HepG2 (cell line): ENCODE measurements around the gene SYNGR4. TPM values are rescaled to one million over a fixed set of nuclear protein-coding genes. Genes with fewer than 3 reads are reported as not detected.

ENCODE experiments used
- ATAC-seq: fragments of 200-7000 bp; cut with Tn5 transposase; 3 replicates; pipeline ENCODE4 v1.9.1; 2020; ENCODE audit warnings: mild to moderate bottlenecking, moderate library complexity
- BruUV-seq: library from RNA; stranded (reverse); fragments of 400-500 nt; replicated peaks from 2 replicates; lab custom pipeline; 2021; lab: Mats Ljungman, UMichigan
- CTCF ChIA-PET: fragments of 300-600 bp; formaldehyde crosslinking; extraction: SDS; loops from one replicate; lab custom pipeline; 2021; ENCODE audit warnings: low total read pairs, inconsistent platforms, low intra/inter-chr PET ratio; lab: Yijun Ruan, JAX
- POLR2A ChIA-PET: fragments of 350-600 bp; sonication (Branson Sonifier 250); formaldehyde crosslinking; loops from one replicate; lab custom pipeline; 2020; ENCODE audit warnings: antibody characterized with exemption, inconsistent platforms; lab: Yijun Ruan, JAX
- DNase-seq: peaks from one replicate; pipeline ENCODE4 v3.0.0-alpha.2; 2015; ENCODE audit warnings: low spot score
- FAIRE-seq: peaks from 3 replicates; lab custom pipeline; 2011; peaks lifted over from hg19 to GRCh38; lab: Jason Lieb, UNC
- H2AFZ ChIP-seq: one replicate; pipeline ENCODE4 v1.6.1; 2011; ENCODE audit warnings: low read length, inconsistent platforms
- H3K27ac ChIP-seq: fragments of 300-600 bp; 3 replicates; pipeline ENCODE4 v1.8.0; 2011; ENCODE audit warnings: mixed run types, mild to moderate bottlenecking, mixed read lengths, low read length, inconsistent platforms; ENCODE audit not compliant: insufficient read depth; ENCODE audit errors: extremely low read length
- H3K27me3 ChIP-seq, 2 experiments: fragments of 200-600 bp in 1 of 2; 2 replicates in 1 of 2; 3 replicates in 1 of 2; pipeline versions ENCODE4 v1.6.0 to v1.8.0; 2011; ENCODE audit warnings: low read length in 2 of 2, mild to moderate bottlenecking in 2 of 2, moderate library complexity in 2 of 2, inconsistent platforms in 1 of 2; ENCODE audit not compliant: insufficient read depth in 2 of 2, control insufficient read depth in 1 of 2
- H3K36me3 ChIP-seq, 2 experiments: fragments of 200-600 bp in 1 of 2; replicated peaks in 1 of 2; 2 replicates in 1 of 2; 3 replicates in 1 of 2; pipeline versions ENCODE4 v1.5.1 to v1.8.0; 2011; ENCODE audit warnings: low read length in 2 of 2, inconsistent platforms in 1 of 2; ENCODE audit not compliant: insufficient read depth in 2 of 2, control insufficient read depth in 1 of 2
- H3K4me1 ChIP-seq: 2 replicates; pipeline ENCODE4 v1.5.1; 2012; ENCODE audit warnings: low read length, inconsistent platforms; ENCODE audit not compliant: insufficient read depth
- H3K4me2 ChIP-seq: 2 replicates; pipeline ENCODE4 v1.6.0; 2011; ENCODE audit warnings: low read depth, low read length, inconsistent platforms
- H3K4me3 ChIP-seq, 3 experiments: fragments of 200-600 bp in 1 of 3; sonication (generic), shearing (Covaris generic) in 1 of 3; replicated peaks in 1 of 3; 2 replicates each; pipeline ENCODE4 v1.5.1; 2011 to 2016; ENCODE audit warnings: low read length in 3 of 3, inconsistent platforms in 2 of 3, low read depth in 2 of 3, mild to moderate bottlenecking in 2 of 3, control low read depth in 1 of 3, mixed read lengths in 1 of 3; ENCODE audit not compliant: insufficient read depth in 1 of 3
- H3K79me2 ChIP-seq: one replicate; pipeline ENCODE4 v1.6.1; 2011; ENCODE audit warnings: low read length, inconsistent platforms; ENCODE audit not compliant: insufficient read depth
- H3K9ac ChIP-seq: 2 replicates; pipeline ENCODE4 v1.6.0; 2011; ENCODE audit warnings: mild to moderate bottlenecking, low read depth, low read length, inconsistent platforms; ENCODE audit not compliant: insufficient read depth
- H3K9me3 ChIP-seq: 2 replicates; pipeline ENCODE4 v1.5.1; 2012; ENCODE audit warnings: mild to moderate bottlenecking, low read length
- H4K20me1 ChIP-seq: 2 replicates; pipeline ENCODE4 v1.6.0; 2011; ENCODE audit warnings: inconsistent platforms, mild to moderate bottlenecking, low read length, moderate library complexity; ENCODE audit not compliant: insufficient read depth
- GATA4 ChIP-seq: sonication (generic); IDR thresholded peaks from 2 replicates; pipeline ENCODE4 v1.6.1; 2016; ENCODE audit warnings: antibody characterized with exemption, low read depth, borderline replicate concordance
- HES4 ChIP-seq: sonication (generic); formaldehyde crosslinking; IDR thresholded peaks from 2 replicates; pipeline ENCODE4 v1.9.0; 2021; ENCODE audit warnings: mild to moderate bottlenecking, missing genetic modification reagents, borderline replicate concordance
- MBNL3 ChIP-seq: fragments of 250-450 bp; sonication (Bioruptor Pico); conservative IDR thresholded peaks from 2 replicates; pipeline ENCODE4 v1.8.0; 2022; ENCODE audit warnings: mild to moderate bottlenecking, inconsistent platforms
- NPAS2 ChIP-seq: sonication (generic); formaldehyde crosslinking; IDR thresholded peaks from 2 replicates; pipeline ENCODE4 v1.8.0; 2022; ENCODE audit warnings: mild to moderate bottlenecking, missing genetic modification reagents, borderline replicate concordance
- PLRG1 ChIP-seq: fragments of 450-650 bp; conservative IDR thresholded peaks from 2 replicates; pipeline ENCODE4 v1.6.1; 2016
- RNF2 ChIP-seq: fragments of 450-650 bp; conservative IDR thresholded peaks from 2 replicates; pipeline ENCODE4 v1.6.1; 2016; ENCODE audit warnings: low read depth
- SP4 ChIP-seq: sonication (generic); formaldehyde crosslinking; IDR thresholded peaks from 2 replicates; pipeline ENCODE4 v1.8.1; 2023; ENCODE audit warnings: mild to moderate bottlenecking, missing genetic modification reagents
- ZNF572 ChIP-seq: sonication (generic); formaldehyde crosslinking; IDR thresholded peaks from 2 replicates; pipeline ENCODE4 v1.5.1; 2020; ENCODE audit warnings: mild to moderate bottlenecking, missing genetic modification reagents
- ZNF768 ChIP-seq: sonication (generic); formaldehyde crosslinking; IDR thresholded peaks from 2 replicates; pipeline ENCODE4 v1.4.0; 2020; ENCODE audit warnings: missing genetic modification reagents
- ZSCAN25 ChIP-seq: sonication (generic); formaldehyde crosslinking; IDR thresholded peaks from 2 replicates; pipeline ENCODE4 v1.8.0; 2022; ENCODE audit warnings: mild to moderate bottlenecking, missing genetic modification reagents
- WGBS: methylation state at CpG from one replicate; pipeline ENCODE4 v1.1.6; 2017; ENCODE audit warnings: low lambda C conversion rate; 5-methylcytosine and 5-hydroxymethylcytosine counted together
- in situ Hi-C: cut with HindIII; loops from 2 replicates; pipeline ENCODE4 v1.10.0; 2017; ENCODE audit warnings: low pct_unique_long_range_greater_than_20kb; ENCODE audit not compliant: extremely low pct_ligation_motif_present
- intact Hi-C: fragments of 100-400 bp; cut with micrococcal nuclease; formaldehyde crosslinking; loops from one replicate; pipeline ENCODE4 v1.10.0; 2022; ENCODE audit not compliant: unreplicated experiment
- polyA plus RNA-seq, 8 experiments: library from polyadenylated mRNA; depleted of rRNA in 3 of 8; stranded (reverse) in 7 of 8; unstranded in 1 of 8; fragments of >200 nt; fragmentation: Illumina TruSeq in 4 of 8; extraction: Trizol in 4 of 8; gene quantifications; 2 replicates each; pipeline versions ENCODE4 v1.2.1 to v1.2.3, GENCODE V29; 2011 to 2016; ENCODE audit warnings: low read depth in 4 of 8, missing spikeins in 1 of 8, mixed read lengths in 1 of 8; ENCODE audit not compliant: insufficient read depth in 1 of 8
- total RNA-seq, 5 experiments: library from RNA; depleted of rRNA; stranded (reverse); fragments of >200 nt; fragmentation: Illumina TruSeq; extraction: Trizol; gene quantifications; 2 replicates each; pipeline ENCODE4 v1.2.3, GENCODE V29; 2016; ENCODE audit warnings: low read depth in 1 of 5
- TF ChIP-seq, protein P1 (sequence below): sonication (generic); formaldehyde crosslinking; IDR thresholded peaks from 2 replicates; pipeline ENCODE4 v1.9.0; 2022; ENCODE audit warnings: low read depth, missing genetic modification reagents
- TF ChIP-seq, protein P2 (sequence below): sonication (generic); formaldehyde crosslinking; IDR thresholded peaks from 2 replicates; pipeline ENCODE4 v1.5.0; 2020; ENCODE audit warnings: mild to moderate bottlenecking, missing genetic modification reagents, borderline replicate concordance
- TF ChIP-seq, protein P3 (sequence below): sonication (generic); formaldehyde crosslinking; IDR thresholded peaks from 2 replicates; pipeline ENCODE4 v1.4.0; 2020; ENCODE audit warnings: missing genetic modification reagents
- TF ChIP-seq, protein P4 (sequence below): sonication (generic); formaldehyde crosslinking; IDR thresholded peaks from 2 replicates; pipeline ENCODE4 v1.4.0; 2020; ENCODE audit warnings: mild to moderate bottlenecking, missing genetic modification reagents

The SYNGR4 gene
- total and polyA plus RNA-seq, 2 of the 13 experiments (the other 11 are each of a cell fraction or from before 2014, with no cell fraction given) = not detected

DNA sequence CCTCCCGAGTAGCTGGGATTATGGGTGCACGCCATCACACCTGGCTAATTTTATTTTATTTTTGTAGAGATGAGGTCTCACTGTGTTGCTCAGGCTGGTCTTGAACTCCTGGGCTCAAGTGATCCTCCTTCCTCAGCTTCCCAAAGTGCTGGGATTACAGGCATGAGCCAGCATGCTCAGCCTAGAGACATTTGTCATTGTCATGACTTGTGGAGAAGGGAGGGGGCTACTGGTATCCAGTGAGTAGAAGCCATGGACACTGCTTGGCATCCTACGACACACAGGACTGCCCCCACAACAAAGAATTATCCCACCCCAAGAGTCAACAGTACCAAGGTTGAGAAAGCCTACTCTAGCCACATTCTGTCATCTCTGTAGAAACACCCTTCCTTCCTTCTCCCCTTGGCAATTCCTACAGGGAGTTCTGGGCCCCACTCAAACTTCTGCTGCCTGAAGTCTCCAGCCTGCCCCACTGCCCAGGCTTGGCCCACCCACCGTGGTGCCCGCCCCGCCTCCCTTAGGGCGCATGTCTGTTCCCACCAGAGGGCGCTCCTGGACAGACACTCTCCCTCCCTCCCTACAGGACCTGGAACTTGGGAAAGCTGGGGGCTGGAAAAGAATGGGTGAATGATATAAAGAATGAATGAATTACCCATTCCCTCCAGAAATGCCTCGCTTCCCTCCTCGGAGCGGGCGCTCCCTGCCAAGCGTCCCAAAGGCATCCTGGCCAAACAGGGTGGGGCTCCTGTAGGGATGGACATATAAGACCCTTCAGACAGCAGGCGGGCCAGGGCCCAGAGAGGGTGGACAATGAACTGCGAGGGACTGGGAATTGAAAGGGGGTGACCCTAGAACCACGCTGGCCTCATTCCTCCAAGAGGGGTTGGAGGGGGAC lies 44.3 kb upstream of the SYNGR4 start:
- DNase-seq (peak; percentile 64), FAIRE-seq (peak; percentile 36), ATAC-seq (peak; percentile 92)
- Histone ChIP-seq H3K4me2 (peak overlapping the region; percentile 74), H3K79me2 (no peaks in the 10 kb centered on the region), H3K27me3 (no peaks in the 10 kb centered on the region), H3K4me1 (peaks cover 49% of the 10 kb centered on the region), H4K20me1 (no peaks in the 10 kb centered on the region), H3K27ac (no peak overlapping the region), H3K4me3 (peak overlapping the region; percentile 4 to 62 (median 21); a peak in 5 of 6 replicates), H3K36me3 (no peaks in the 10 kb centered on the region), H2AFZ (peak overlapping the region; percentile 33), H3K9me3 (no peaks in the 10 kb centered on the region), H3K9ac (peak overlapping the region; percentile 50)
- CTCF ChIA-PET = interaction anchor here (1.0 to 2.3 kb wide), 3 partner anchors 72 to 289 kb away, joined by 4 to 9 read pairs (median 6); partner anchors contain the start of genes GRWD1 and KDELR1
- WGBS = 3% methylated on average over 11 of the region's 16 CpGs
- POLR2A ChIA-PET = interaction anchor here (1.0 kb wide), 1 partner anchor 126 kb away, joined by 3 read pairs; the partner anchor contains the start of gene GRWD1
- BruUV-seq = no TSS peak
- in situ Hi-C loops = loop anchor here (5.0 to 10.0 kb wide), 2 partner anchors 72 to 265 kb away; partner anchors contain the start of genes GRIN2D and KDELR1
- intact Hi-C loops = loop anchor here (2.0 to 10.0 kb wide), 3 partner anchors 29 to 265 kb away; partner anchors contain the start of genes GRIN2D and KDELR1
- TF ChIP-seq SP4 (CRISPR knock-in tag) (0 out of 2 replicates have a peak, but pooled peaks have one; percentile 23), NPAS2 (CRISPR knock-in tag) (no peak), RNF2 (no peak), ZSCAN25 (CRISPR knock-in tag) (0 out of 2 replicates have a peak, but pooled peaks have one; percentile 27), GATA4 (no peak), PLRG1 (no peak), ZNF572 (CRISPR knock-in tag) (0 out of 2 replicates have a peak, but pooled peaks have one; percentile 70), MBNL3 (no peak), ZNF768 (CRISPR knock-in tag) (peak; percentile 26; the same call in 1 of the 2 replicates), HES4 (0 out of 2 replicates have a peak, but pooled peaks have one; percentile 30)
- TF ChIP-seq, protein P1, sequence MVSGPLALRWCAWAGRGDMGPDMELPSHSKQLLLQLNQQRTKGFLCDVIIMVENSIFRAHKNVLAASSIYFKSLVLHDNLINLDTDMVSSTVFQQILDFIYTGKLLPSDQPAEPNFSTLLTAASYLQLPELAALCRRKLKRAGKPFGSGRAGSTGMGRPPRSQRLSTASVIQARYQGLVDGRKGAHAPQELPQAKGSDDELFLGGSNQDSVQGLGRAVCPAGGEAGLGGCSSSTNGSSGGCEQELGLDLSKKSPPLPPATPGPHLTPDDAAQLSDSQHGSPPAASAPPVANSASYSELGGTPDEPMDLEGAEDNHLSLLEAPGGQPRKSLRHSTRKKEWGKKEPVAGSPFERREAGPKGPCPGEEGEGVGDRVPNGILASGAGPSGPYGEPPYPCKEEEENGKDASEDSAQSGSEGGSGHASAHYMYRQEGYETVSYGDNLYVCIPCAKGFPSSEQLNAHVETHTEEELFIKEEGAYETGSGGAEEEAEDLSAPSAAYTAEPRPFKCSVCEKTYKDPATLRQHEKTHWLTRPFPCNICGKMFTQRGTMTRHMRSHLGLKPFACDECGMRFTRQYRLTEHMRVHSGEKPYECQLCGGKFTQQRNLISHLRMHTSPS (CRISPR knock-in tag) = peak; percentile 54; the same call in 1 of the 2 replicates
- TF ChIP-seq, protein P2, sequence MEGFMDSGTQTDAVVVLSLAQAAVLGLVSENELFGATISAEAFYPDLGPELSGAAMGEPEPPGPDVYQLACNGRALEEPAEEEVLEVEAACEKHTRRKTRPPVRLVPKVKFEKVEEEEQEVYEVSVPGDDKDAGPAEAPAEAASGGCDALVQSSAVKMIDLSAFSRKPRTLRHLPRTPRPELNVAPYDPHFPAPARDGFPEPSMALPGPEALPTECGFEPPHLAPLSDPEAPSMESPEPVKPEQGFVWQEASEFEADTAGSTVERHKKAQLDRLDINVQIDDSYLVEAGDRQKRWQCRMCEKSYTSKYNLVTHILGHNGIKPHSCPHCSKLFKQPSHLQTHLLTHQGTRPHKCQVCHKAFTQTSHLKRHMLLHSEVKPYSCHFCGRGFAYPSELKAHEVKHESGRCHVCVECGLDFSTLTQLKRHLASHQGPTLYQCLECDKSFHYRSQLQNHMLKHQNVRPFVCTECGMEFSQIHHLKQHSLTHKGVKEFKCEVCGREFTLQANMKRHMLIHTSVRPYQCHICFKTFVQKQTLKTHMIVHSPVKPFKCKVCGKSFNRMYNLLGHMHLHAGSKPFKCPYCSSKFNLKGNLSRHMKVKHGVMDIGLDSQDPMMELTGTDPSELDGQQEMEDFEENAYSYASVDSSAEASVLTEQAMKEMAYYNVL = 0 out of 2 replicates have a peak, but pooled peaks have one; percentile 20
- TF ChIP-seq, protein P3, sequence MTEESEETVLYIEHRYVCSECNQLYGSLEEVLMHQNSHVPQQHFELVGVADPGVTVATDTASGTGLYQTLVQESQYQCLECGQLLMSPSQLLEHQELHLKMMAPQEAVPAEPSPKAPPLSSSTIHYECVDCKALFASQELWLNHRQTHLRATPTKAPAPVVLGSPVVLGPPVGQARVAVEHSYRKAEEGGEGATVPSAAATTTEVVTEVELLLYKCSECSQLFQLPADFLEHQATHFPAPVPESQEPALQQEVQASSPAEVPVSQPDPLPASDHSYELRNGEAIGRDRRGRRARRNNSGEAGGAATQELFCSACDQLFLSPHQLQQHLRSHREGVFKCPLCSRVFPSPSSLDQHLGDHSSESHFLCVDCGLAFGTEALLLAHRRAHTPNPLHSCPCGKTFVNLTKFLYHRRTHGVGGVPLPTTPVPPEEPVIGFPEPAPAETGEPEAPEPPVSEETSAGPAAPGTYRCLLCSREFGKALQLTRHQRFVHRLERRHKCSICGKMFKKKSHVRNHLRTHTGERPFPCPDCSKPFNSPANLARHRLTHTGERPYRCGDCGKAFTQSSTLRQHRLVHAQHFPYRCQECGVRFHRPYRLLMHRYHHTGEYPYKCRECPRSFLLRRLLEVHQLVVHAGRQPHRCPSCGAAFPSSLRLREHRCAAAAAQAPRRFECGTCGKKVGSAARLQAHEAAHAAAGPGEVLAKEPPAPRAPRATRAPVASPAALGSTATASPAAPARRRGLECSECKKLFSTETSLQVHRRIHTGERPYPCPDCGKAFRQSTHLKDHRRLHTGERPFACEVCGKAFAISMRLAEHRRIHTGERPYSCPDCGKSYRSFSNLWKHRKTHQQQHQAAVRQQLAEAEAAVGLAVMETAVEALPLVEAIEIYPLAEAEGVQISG (CRISPR knock-in tag) = no peak
- TF ChIP-seq, protein P4, sequence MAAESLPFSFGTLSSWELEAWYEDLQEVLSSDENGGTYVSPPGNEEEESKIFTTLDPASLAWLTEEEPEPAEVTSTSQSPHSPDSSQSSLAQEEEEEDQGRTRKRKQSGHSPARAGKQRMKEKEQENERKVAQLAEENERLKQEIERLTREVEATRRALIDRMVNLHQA (CRISPR knock-in tag) = no peak
